Inflammatory macrophage (primary cell): ENCODE measurements around the gene CLIC5.

Experiments used
- DNase-seq, 2 donors: peaks; one replicate each; pipeline ENCODE4 v3.0.0-alpha.2; 2020 to 2022

CLIC5 gene

DNA sequence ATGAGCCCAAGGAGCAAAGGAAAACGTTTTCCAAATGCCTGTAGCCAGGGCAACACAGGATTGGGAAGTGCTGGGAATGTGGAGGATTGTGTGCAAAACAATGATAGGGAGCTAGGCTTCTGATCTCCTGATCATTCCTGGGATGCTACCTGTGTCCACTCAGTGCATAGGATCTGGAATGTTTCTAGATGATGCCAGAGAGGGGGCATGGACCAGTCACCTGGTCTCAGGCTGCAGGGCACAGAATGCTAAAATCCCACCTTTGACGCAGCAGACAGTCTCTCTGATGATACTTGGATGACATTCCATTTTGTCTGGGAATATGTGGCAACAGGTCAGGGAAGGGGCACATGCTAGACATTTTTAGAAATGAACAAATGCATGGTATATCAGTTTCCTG lies 128.9 kb downstream of the CLIC5 start:
- DNase-seq = no peak

GRCh38 chr6:45884336-45884735 lies 131.3 kb downstream of the CLIC5 start:
- DNase-seq = no peak

- no peak for DNase-seq
Observed at GRCh38 chr6:45882671-45883070, 133.0 kb downstream of the CLIC5 start.

DNA sequence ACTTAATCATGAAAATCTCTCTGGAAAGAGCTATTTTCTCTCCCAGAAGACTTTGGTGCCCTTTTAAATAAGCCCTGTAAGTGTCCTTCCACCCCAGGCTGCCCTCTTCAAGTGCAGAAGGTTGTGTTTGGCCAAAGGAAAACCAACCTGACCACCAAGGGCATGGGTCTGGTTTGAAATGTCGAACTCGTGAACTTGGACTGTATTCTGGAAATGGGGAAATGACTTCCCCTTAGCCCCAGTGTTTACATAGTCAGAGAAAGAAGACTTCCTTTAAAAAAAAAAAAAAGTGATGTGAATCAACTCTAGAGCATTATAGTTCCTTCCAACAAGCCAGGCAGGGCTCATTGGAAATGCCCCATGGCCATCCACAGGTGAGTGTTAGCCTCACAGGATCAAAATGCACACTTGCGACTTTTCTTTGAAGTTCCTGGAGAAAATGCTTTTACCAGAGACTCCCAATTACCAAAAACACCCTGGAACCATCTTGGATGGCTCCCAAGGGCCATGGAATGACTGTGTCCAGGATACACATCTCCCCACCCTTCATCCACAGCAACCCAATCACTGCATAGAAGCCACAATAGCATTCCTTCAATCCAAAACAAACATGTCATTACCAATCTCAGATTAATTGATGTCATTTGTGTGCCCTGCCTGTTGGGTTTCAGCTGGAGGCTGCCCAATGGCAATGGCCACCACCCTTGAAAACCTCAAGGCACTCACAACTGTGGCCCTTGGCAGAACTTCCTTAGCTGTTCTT lies 133.8 kb downstream of the CLIC5 start:
- peak; percentile 31 to 37 for DNase-seq

GRCh38 chr6:45880676-45881075 lies 135.0 kb downstream of the CLIC5 start:
- DNase-seq = no peak

- DNase-seq = no peak
Observed at GRCh38 chr6:45880159-45880558, 135.5 kb downstream of the CLIC5 start.

- DNase-seq = no peak
Observed at GRCh38 chr6:45877970-45878590, 137.6 kb downstream of the CLIC5 start.

GRCh38 chr6:45872827-45873365 lies 142.8 kb downstream of the CLIC5 start:
- DNase-seq = no peak

- DNase-seq = no peak
Observed at GRCh38 chr6:45870531-45870930, 145.1 kb downstream of the CLIC5 start.

DNA sequence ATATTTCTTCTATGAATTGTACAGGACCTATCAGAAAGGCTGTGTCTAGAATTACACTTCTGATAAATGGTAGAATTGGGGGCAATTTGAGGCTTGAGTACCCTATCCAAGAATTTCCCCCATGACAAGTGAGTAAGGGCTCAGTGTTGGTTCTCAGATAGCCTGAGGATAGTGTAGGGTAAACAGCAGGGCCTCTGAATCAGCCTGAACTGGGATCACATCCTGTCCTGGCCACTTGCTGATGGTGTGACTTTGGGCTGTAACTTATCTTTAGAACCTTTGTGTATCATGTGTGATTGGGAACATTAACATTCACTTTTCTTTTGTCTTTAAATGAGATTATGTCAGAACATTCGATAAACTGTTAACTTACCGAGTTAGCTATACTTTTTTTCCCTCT lies 151.0 kb downstream of the CLIC5 start:
- DNase-seq = no peak

GRCh38 chr6:45858691-45859090 lies 157.0 kb downstream of the CLIC5 start:
- no peak for DNase-seq

- no peak for DNase-seq
Observed at GRCh38 chr6:45857827-45858226, 157.8 kb downstream of the CLIC5 start.

DNA sequence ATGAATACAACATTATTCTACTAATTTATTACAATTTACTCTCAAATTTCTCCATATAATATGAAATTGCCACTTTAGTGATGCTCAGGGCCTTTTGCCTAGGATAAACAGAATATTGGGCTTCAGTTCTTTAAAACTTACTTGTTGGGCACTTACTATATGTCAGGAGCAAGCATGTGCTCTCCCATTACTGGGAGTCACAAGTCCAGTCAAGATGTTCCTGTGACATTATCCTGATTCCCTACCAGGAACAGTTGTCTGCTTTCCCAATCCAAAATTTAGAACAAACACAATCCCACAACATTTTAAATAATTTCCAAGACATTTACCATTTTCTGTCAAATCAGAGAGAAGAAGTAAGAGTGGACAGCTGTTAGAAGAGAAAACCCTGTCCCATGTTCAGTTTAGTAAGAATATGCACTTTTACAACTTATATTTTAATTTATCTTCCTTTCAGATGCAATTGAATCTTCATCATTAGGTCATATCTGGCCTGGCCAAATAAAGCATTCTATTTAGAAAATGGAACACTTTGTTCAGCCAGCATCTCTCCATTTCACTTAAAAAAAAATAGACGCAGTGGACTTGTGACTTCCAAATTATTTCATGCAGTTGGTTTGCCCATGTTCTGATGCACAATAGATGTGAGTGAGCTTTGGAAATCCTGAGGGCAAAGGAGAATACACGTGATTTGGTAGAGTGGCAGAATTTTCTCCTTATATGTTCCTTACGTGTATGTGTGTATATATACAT lies 159.8 kb downstream of the CLIC5 start:
- no peak for DNase-seq

- DNase-seq = no peak
Observed at GRCh38 chr6:45854149-45854742, 161.4 kb downstream of the CLIC5 start.

DNA sequence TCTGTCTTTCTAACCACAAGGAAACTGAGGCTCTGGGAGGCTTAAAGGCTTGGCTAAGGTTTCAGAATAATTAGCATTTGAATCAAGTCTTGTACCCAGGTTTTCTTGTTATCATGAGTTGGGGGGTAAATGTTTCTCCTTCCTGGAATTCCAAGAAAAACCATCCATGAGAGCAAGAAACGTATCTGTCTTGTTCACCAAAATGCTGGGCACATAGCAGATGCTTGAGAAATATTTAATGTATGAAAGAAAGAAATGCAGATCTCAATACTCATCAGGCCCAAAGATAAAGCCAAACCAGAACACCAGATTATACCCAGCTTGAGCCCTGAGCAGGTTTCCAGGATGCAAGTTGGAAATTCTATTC lies 164.6 kb downstream of the CLIC5 start:
- no peak for DNase-seq

DNA sequence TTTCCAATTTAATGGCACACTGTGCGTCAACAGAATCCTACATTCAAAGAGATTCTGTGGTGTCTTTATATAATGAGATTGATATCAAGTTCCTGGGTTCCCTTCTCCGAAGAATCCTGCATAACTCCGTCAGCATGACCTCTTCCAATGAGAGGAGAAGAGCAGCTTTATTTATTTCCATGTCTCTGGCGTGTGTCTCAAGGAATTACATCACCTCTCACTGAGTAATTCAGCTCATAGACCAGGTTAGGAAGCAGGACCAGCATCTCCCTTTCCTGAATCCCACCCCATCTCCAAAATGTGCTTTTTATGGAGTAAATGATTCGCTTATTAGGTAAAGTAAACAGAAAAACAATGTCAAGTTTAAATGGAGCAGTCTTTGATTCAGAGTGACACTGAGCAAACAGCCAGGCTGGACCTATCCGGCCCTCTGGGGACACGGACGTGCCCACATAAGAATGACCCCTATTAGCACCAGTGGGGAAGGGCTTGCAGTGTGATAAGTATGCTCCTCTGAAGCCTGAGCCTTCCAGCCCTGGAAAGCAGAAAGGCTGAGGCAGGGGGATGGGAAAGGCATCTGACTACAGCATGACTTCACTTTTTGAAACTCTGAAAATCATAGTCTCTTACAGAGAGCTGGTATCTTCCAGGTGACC lies 165.2 kb downstream of the CLIC5 start:
- no peak for DNase-seq

DNA sequence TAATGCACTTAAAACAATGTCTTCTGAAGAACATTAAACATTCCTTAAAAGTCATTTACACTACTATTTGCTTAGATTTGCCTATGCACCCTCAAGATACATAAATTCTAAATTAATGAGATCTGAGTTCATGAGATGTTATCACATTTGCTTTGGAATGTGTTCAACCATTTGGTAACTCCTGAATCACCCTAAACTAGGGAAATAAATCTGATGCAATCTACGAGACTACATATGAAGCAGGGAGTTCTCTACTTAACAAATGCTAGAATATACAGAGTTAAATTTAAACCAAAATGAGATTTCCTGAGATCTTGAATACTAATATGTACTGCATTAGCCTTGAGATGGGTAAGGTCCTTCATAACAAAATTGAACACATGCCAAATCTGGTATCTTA lies 170.1 kb downstream of the CLIC5 start:
- DNase-seq = peak; percentile 8 to 11

GRCh38 chr6:45844986-45845385 lies 170.7 kb downstream of the CLIC5 start:
- no peak for DNase-seq

- DNase-seq = peak; percentile 42 to 52
Observed at GRCh38 chr6:45843848-45844521, 171.7 kb downstream of the CLIC5 start.

DNA sequence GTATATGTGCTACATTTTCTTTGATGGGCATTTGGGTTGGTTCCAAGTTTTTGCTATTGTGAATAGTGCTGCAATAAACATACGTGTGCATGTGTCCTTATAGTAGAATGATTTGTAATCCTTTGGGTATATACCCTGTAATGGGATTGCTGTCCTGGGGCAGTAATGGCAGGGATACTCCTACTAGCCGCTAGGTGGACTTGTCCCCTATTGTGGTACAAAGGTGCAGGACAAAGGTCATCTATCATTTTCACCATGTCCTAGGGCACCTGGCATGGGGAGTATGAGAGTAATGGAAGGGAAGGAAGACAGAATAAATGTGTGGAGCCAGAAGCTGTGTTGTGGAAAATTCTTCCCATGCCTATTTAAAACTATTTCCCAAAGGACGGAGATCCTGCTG lies 174.6 kb downstream of the CLIC5 start:
- no peak for DNase-seq

DNA sequence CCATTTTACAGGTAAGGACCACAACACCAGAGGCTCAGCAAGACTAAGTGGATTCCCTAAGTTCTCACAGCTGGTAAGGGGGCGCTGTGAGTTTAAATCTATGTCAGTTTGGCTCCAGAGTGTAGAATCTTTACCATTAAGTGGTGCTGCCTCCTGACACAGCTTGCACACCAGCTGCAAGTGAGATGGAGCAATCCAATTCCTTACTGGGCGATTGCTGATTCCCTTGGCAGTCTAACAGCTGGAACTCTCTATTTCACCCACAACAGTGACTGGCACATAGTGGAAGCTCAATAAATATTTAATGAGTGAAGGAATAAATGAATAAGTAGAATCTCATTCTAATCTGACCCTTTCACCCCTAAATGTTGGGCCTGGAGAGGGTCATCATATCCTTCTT lies 176.7 kb downstream of the CLIC5 start:
- DNase-seq = no peak

DNA sequence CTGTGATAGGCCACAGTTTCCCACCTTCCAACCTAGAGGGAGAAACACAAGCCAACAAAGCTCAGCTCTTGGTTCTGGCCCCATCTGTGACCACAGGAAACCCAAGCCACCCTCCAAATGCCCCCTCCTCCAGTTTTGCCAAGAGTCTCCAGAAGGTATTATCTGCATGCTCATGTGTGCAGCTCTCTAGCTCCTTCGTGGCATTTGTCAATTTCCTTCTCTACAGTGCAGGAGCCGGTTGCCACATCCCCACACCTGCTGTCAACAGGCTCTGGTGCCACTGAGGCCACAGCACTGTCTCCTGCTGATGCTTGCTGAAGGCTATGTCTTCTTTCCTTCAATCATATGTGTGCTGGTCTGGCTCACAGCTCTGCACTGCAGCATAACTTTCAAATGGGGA lies 177.2 kb downstream of the CLIC5 start:
- no peak for DNase-seq
